ENCODE results near the gene UBE2H.

GRCh38 chr7:129783584-129783919 is 169.2 kb downstream of the UBE2H start:
- TF ChIP-seq CTCF (IDR thresholded peaks at IDR 0.05) (no peak), EZH2 (IDR thresholded peaks at IDR 0.05; ENCODE audit: borderline replicate concordance, insufficient read depth, low read depth, low read length, poor library complexity, severe bottlenecking) (no peak)
